ENCODE measurements around the gene AFAP1. TPM values are rescaled to one million over a fixed set of nuclear protein-coding genes. Genes with fewer than 3 reads are reported as not detected.

AFAP1 gene
- total RNA-seq, 4 donors from 2014 or later: 8.2 to 22.3 (median 15.2) TPM

DNA sequence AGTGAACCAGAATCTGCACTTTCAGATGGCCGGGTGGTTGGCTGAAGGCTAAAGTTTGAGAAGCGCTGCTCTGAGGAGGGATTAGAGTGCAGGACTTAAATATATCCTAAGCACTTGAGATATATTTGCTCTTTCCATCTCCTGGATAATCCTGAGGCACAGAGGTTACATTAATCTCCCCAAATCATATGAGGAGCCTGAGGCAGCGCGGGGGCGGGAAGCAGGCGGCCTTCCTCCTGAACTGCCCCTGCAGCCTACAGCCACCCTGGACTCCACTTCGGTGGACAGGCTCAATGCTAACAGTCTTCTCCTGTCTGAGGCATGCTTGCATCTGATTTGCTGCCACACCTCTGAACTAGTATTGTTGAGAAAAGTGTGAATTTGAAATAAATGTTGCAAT lies 72.5 kb downstream of the AFAP1 start:
- 90 to 95% methylated on average over 7 of the region's 7 CpGs for WGBS, 2 donors
- peak in 1 of 2 donors; percentile 52 for DNase-seq (ENCODE audit: low spot score in 2 of 2)
- no peak overlapping the region for H3K4me3 ChIP-seq (ENCODE audit: low read depth, poor library complexity, severe bottlenecking)
- TF ChIP-seq, protein P1, sequence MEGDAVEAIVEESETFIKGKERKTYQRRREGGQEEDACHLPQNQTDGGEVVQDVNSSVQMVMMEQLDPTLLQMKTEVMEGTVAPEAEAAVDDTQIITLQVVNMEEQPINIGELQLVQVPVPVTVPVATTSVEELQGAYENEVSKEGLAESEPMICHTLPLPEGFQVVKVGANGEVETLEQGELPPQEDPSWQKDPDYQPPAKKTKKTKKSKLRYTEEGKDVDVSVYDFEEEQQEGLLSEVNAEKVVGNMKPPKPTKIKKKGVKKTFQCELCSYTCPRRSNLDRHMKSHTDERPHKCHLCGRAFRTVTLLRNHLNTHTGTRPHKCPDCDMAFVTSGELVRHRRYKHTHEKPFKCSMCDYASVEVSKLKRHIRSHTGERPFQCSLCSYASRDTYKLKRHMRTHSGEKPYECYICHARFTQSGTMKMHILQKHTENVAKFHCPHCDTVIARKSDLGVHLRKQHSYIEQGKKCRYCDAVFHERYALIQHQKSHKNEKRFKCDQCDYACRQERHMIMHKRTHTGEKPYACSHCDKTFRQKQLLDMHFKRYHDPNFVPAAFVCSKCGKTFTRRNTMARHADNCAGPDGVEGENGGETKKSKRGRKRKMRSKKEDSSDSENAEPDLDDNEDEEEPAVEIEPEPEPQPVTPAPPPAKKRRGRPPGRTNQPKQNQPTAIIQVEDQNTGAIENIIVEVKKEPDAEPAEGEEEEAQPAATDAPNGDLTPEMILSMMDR (IDR thresholded peaks at IDR 0.05): no peak
- no peak for TF ChIP-seq POLR2A (IDR thresholded peaks at IDR 0.05)
- intact Hi-C loops (cut with DNase I; ENCODE audit: low total_unique reads): no loop called here

DNA sequence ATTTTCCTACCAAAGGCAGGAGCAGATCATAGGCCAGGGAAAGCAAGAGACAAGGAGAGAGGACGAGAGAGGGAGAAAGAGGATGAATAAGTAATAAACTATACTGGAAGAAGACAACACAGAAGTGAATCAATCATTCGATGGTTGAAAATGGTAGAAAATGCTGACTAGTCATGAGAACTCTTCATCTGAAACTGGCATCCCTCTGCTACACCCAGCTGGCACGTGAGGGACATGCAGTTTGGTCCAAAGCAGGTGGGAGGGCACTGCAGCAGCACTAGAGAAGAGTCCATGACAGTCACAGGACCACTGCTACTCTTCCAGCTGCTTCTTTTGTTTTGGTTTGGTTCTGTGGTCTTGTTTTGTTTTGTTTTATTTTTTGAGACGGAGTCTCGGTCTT lies 74.1 kb downstream of the AFAP1 start:
- intact Hi-C loops (cut with DNase I; ENCODE audit: low total_unique reads): no loop called here
- H3K4me3 ChIP-seq (ENCODE audit: low read depth, poor library complexity, severe bottlenecking): no peak overlapping the region
- 93 to 96% methylated on average over 5 of the region's 5 CpGs for WGBS, 2 donors
- DNase-seq (ENCODE audit: low spot score in 2 of 2): peak in 1 of 2 donors; percentile 29
- TF ChIP-seq, protein P1 (IDR thresholded peaks at IDR 0.05): no peak
- no peak for TF ChIP-seq POLR2A (IDR thresholded peaks at IDR 0.05)

DNA sequence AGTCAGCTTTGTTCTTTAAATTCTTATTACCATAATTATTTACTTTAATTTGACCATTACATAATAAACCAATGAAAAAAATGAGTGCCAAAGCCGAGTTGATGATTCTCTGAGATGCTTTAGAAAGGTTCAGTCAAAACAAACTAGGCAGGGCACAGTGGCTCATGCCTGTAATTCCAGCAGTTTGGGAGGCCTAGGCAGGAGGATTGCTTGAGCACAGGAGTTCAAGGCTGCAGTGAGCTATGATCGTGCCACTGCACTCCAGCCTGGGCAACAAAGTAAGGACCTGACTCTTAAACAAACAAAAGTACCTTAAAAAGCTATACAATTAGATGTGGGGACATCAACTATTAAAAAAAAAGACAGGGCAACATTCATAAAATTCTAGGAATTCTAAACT lies 75.0 kb downstream of the AFAP1 start:
- H3K4me3 ChIP-seq (ENCODE audit: low read depth, poor library complexity, severe bottlenecking): no peak overlapping the region
- intact Hi-C loops (cut with DNase I; ENCODE audit: low total_unique reads): no loop called here
- WGBS, 2 donors: 65 to 92% methylated on average over 2 of the region's 2 CpGs
- TF ChIP-seq POLR2A (IDR thresholded peaks at IDR 0.05): no peak
- TF ChIP-seq, protein P1 (IDR thresholded peaks at IDR 0.05): no peak
- no peak for DNase-seq (ENCODE audit: low spot score in 2 of 2)

DNA sequence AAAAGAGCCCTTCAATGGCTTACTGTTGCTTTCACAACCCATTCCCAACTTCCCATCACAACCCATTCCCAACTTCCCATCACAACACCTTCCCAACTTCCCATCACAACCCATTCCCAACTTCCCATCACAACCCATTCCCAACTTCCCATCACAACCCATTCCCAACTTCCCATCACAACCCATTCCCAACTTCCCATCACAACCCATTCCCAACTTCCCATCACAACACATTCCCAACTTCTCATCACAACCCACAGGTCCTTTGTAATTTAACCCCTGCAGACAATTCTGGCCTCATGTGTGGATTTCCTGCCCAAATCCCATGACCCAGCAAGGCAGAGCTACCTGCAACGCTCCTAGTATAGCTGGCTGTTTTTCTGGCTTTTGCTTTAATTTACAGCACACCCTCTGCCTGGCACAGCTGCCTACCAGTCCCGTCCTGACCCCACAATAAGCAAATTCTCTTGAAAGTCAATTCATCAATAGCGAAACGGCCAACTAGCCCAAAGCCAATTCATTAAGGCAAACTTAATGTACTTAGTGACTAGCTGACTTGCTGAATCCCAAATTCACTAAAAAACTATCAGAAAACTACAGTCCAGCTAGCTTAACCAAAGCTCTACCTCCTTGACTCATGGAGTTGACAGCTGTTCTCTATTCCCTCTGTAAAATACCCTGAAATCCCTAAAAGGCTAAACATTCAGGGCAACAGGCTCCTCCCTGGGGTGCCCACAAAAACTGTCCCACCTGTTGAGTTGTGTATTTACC lies 75.6 kb downstream of the AFAP1 start:
- intact Hi-C loops (cut with DNase I; ENCODE audit: low total_unique reads): no loop called here
- WGBS, 2 donors: 96 to 99% methylated on average over 4 of the region's 4 CpGs
- no peak overlapping the region for H3K4me3 ChIP-seq (ENCODE audit: low read depth, poor library complexity, severe bottlenecking)
- DNase-seq (ENCODE audit: low spot score in 2 of 2): peak in 1 of 2 donors; percentile 25
- TF ChIP-seq, protein P1 (IDR thresholded peaks at IDR 0.05): no peak
- no peak for TF ChIP-seq POLR2A (IDR thresholded peaks at IDR 0.05)

DNA sequence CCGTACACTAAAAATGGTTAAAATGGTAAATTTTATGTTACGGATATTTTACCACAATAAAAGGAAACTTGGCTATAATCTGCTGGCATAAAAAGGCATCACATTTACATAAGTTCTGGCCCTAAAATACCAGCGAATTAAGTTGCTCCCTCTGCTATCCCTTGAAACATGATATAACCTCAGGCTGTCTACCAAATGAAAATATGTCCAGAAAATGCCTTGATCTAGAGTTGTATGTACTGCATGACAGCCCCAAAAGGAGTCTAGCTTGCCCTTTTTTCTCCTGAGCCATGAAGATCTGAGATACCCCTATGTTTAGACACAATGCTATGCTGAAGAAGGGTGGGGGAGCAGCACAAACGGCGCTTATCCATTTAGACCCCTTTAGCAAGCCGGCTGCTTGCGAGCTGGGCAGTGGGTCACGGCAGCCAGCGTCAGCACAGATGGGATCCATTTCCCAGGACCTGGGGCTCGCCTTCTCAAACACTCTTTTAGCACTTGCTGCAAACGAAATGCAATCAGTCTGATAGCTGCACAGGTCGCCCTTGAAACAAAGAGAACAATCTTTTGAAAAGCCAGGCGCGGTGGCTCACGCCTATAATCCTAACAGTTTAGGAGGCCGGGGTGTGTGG lies 77.0 kb downstream of the AFAP1 start:
- no peak for TF ChIP-seq POLR2A (IDR thresholded peaks at IDR 0.05)
- TF ChIP-seq, protein P1 (IDR thresholded peaks at IDR 0.05): no peak
- intact Hi-C loops (cut with DNase I; ENCODE audit: low total_unique reads): no loop called here
- 79 to 84% methylated on average over 16 of the region's 16 CpGs for WGBS, 2 donors
- no peak overlapping the region for H3K4me3 ChIP-seq (ENCODE audit: low read depth, poor library complexity, severe bottlenecking)
- DNase-seq (ENCODE audit: low spot score in 2 of 2): no peak

All from lower leg skin (tissue), 4 donors.